ENCODE data around the gene SH3RF1.

Gene SH3RF1

DNA sequence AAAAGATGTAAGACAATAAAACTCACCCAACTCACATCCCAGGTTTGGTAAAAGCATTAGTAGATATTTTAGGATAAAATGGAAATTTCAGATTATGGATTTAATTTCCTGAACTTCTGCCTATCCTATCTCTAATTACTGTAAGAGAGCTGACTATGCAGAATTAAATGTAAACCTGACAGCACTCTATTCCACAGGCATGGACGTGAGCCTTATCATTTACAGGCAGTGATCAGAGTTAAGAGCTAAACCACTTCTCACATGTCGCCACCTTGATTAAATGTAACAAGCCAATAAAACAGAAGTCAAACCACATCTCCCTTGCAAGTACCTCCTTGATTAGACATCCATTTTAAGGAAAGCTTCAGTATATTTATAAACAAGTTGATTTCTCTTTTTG is 163.2 kb downstream of the SH3RF1 start:
- TF ChIP-seq, protein P1, sequence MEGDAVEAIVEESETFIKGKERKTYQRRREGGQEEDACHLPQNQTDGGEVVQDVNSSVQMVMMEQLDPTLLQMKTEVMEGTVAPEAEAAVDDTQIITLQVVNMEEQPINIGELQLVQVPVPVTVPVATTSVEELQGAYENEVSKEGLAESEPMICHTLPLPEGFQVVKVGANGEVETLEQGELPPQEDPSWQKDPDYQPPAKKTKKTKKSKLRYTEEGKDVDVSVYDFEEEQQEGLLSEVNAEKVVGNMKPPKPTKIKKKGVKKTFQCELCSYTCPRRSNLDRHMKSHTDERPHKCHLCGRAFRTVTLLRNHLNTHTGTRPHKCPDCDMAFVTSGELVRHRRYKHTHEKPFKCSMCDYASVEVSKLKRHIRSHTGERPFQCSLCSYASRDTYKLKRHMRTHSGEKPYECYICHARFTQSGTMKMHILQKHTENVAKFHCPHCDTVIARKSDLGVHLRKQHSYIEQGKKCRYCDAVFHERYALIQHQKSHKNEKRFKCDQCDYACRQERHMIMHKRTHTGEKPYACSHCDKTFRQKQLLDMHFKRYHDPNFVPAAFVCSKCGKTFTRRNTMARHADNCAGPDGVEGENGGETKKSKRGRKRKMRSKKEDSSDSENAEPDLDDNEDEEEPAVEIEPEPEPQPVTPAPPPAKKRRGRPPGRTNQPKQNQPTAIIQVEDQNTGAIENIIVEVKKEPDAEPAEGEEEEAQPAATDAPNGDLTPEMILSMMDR (IDR thresholded peaks at IDR 0.05; ENCODE audit: extremely low read depth, missing control alignments): no peak
- no peak for DNase-seq (ENCODE audit: low spot score)

DNA sequence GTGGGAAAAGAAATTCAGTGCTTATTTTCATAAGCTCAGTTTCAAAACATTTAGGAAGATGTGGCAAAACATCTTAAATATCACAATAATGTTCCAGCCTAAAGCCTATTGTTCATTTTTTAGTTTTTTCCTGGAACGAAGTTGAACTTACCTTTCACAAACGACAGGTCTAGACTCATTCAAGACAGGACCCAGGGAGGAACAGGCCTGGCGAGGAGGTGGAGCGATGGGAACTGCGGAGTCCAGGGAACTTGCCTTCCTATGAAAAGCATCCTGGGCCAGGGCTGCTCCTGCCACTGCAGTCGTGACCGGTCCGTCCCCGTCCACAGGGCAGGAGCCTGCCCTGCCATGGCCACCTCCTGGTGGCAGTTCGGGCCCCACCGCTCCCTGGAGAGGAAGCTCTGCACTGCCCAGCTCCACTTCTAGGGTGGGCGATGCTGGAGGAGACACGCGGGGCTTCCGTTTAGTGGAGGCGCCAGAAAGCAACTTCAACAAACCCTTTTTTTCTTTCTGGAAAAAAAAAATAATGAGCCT is 164.0 kb downstream of the SH3RF1 start:
- no peak for DNase-seq (ENCODE audit: low spot score)
- TF ChIP-seq, protein P1 (IDR thresholded peaks at IDR 0.05; ENCODE audit: extremely low read depth, missing control alignments): no peak

DNA sequence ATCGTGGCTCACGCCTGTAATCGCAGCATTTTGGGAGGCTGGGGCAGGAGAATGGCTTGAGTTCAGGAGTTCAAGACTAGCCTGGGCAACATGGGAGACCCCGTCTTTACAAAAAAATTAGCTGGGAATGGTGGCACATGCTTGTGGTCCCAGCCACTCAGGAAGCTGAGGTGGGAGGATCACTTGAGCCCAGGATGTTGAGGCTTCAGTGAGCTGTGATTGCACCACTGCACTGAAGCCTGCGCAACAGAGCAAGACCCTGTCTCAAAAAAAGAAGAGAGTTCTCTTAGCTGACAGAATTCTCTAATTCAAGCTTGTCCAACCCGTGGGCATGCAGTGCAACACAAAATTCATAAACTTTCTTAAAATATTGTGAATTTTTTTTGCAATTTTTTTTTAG is 165.1 kb downstream of the SH3RF1 start:
- TF ChIP-seq, protein P1 (IDR thresholded peaks at IDR 0.05; ENCODE audit: extremely low read depth, missing control alignments): no peak

DNA sequence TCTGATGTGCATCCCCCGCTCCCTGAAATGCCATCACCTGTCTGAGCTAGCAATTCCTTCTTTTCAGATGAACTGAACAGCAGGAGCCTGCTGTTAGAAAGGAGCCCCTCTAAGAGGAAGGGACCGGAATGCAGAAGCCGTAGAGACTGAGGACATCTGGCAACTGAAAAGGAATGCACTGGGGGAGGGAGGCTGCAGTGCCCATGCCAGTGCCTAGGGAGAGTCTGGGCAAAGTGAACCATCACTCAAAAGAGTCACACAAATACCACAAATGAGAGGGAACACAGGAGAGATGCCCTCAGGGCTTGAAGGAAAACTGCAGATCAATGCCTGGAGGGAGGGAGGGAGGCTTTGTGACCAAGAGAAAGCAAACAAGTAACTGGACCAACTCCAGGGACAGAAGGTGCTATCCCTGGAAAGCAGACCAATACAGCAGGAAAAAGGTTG is 166.8 kb downstream of the SH3RF1 start:
- TF ChIP-seq, protein P1 (IDR thresholded peaks at IDR 0.05; ENCODE audit: extremely low read depth, missing control alignments): no peak
- DNase-seq (ENCODE audit: low spot score): no peak

More for the DNA sequence above, 165.1 kb downstream of the SH3RF1 start:
- DNase-seq (ENCODE audit: low spot score): no peak

DNA sequence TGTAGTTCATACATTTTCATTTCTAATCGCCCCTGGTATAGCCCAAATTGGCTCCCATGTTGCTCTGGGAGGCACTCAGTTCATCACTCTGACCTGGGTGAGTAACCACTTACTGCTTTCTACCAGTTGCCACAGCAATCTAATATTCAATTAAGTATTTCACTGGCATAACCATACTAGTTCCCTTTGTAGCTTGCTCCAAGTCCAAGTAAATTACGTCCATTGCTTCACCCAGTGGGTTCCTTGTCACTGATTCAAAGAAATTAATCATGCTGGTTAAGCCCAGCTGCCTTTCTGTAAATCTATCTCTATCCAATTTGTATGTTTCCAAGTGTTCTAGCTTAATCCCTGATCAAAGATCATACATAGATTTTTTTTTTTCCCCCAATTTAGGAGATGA is 168.7 kb downstream of the SH3RF1 start:
- DNase-seq (ENCODE audit: low spot score): no peak
- TF ChIP-seq, protein P1 (IDR thresholded peaks at IDR 0.05; ENCODE audit: extremely low read depth, missing control alignments): no peak

DNA sequence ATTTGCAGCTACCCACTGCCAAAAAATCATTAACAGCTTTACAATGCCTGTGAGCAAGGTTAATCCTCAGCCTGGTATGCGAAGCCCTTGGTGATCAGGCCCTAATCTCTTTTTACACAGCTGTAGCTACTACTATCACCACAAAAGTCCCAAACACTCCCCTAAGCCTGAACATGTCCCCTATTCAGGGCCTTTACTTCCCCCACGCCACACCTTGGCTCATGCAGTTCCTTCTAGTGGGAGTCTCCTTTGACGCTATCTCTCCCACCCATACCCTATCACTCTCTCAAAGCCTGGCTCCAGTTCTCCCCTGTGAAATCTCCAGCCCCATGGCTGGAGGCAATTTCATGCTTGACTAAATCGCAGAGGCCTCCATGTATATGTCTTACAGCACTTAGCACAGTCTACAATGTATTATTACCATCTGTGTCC is 170.1 kb downstream of the SH3RF1 start:
- TF ChIP-seq, protein P1 (IDR thresholded peaks at IDR 0.05; ENCODE audit: extremely low read depth, missing control alignments): no peak

DNA sequence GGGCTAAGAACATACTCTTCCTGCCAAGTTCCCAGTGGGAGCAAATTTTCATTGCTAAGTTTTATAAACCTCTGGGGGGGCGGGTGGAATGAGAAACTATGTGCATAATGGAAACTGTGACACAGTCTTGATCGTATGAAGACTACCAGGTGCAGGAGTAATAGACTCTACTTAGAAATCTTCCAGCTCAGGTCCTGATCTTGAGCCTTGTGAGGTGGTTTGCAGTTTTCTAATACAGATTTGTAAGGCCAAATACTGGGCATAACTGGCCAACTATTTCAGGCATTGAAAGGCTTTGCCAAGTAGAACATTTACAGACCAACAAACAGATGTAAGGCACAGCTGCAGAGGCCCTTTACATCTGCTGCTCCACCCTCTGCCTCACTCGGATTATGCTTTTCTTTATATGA is 171.0 kb downstream of the SH3RF1 start:
- TF ChIP-seq, protein P1 (IDR thresholded peaks at IDR 0.05; ENCODE audit: extremely low read depth, missing control alignments): no peak
- DNase-seq (ENCODE audit: low spot score): peak; percentile 41

More for the DNA sequence above, 170.1 kb downstream of the SH3RF1 start:
- DNase-seq (ENCODE audit: low spot score): no peak

All from GM20000 (cell line).